ENCODE results near the gene PIGV. TPM values are rescaled to one million over a fixed set of nuclear protein-coding genes. Genes with fewer than 3 reads are reported as not detected.

PIGV gene
- total RNA-seq, 2 experiments from 2014 or later, result 3.8 to 4.7 TPM

DNA sequence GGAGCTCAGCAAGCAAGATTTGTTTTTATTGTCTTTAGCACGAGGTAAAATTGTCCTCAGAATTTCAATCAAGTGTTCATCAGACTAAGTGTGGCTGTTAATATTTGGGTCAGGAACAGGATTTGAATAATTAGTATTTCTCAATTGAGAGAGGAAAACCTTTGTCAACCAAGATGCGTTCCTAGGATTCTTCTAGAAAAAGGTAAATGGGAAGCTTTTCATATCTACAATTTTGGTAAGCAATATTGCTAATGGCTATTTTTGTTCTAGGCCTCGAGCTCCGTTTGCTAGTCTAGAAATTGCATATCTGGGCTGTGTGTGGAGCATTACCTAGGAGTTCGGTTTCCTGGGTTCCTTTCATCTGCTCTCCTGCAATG is 4.1 kb upstream of the PIGV start:
- Histone ChIP-seq H3K4me3 (ENCODE audit: low read length) (no peak overlapping the region), H3K4me1 (ENCODE audit: insufficient read depth, low read length) (peaks cover 57% of the 10 kb centered on the region), H3K36me3 (ENCODE audit: insufficient read depth, low read length) (peaks cover 32% of the 10 kb centered on the region), H3K27ac (ENCODE audit: low read depth in 1 of 2, low read length in 2 of 2) (peak overlapping the region; percentile 7 to 41), H3K27me3 (ENCODE audit: control insufficient read depth in 1 of 2, insufficient read depth in 2 of 2, low read length in 2 of 2) (no peaks in the 10 kb centered on the region), H3K9me3 (ENCODE audit: control insufficient read depth in 1 of 2, insufficient read depth in 1 of 2, low read length in 2 of 2) (no peaks in the 10 kb centered on the region)
- intact Hi-C loops (cut with DNase I, micrococcal nuclease), result loop anchor here in 1 of 2 experiments (10.0 kb wide), 1 partner anchor 59 kb away; no protein-coding TSS in a partner anchor
- ChIA-PET CTCF (interaction anchor here (0.8 to 1.2 kb wide), 3 partner anchors 23 to 182 kb away, joined by 3 read pairs; no protein-coding TSS in a partner anchor), POLR2A (interaction anchor here (8.3 kb wide), 1 partner anchor 88 kb away, joined by 346 read pairs; the partner anchor contains the start of gene ARID1A)
- DNase-seq (no peak), ATAC-seq (ENCODE audit: poor library complexity) (no peak)
- TF ChIP-seq CTCF (IDR thresholded peaks at IDR 0.05), result no peak
- Mint-ChIP-seq H3K36me3 (ENCODE audit: low read depth) (peaks cover 57% of the 10 kb centered on the region), H3K4me1 (ENCODE audit: low read depth) (peaks cover 76% of the 10 kb centered on the region), H3K27me3 (no peaks in the 10 kb centered on the region), H3K9me3 (no peaks in the 10 kb centered on the region), H3K27ac (peak overlapping the region; percentile 51), H3K4me3 (no peak overlapping the region)

GRCh38 chr1:26784023-26784871 is 3.5 kb upstream of the PIGV start:
- Mint-ChIP-seq H3K9me3 (no peaks in the 10 kb centered on the region), H3K4me3 (no peak overlapping the region), H3K27me3 (no peaks in the 10 kb centered on the region), H3K36me3 (ENCODE audit: low read depth) (peaks cover 57% of the 10 kb centered on the region), H3K4me1 (ENCODE audit: low read depth) (peaks cover 76% of the 10 kb centered on the region), H3K27ac (peak overlapping the region; percentile 96)
- Histone ChIP-seq H3K4me3 (ENCODE audit: low read length) (no peak overlapping the region), H3K27me3 (ENCODE audit: control insufficient read depth in 1 of 2, insufficient read depth in 2 of 2, low read length in 2 of 2) (no peaks in the 10 kb centered on the region), H3K27ac (ENCODE audit: low read depth in 1 of 2, low read length in 2 of 2) (peak overlapping the region; percentile 7 to 41), H3K9me3 (ENCODE audit: control insufficient read depth in 1 of 2, insufficient read depth in 1 of 2, low read length in 2 of 2) (no peaks in the 10 kb centered on the region), H3K4me1 (ENCODE audit: insufficient read depth, low read length) (peaks cover 60% of the 10 kb centered on the region), H3K36me3 (ENCODE audit: insufficient read depth, low read length) (peaks cover 26% of the 10 kb centered on the region)
- ChIA-PET CTCF (interaction anchor here (0.8 to 1.3 kb wide), 5 partner anchors 23 to 182 kb away, joined by 3 to 4 read pairs (median 3); no protein-coding TSS in a partner anchor), POLR2A (interaction anchor here (8.3 kb wide), 1 partner anchor 89 kb away, joined by 346 read pairs; the partner anchor contains the start of gene ARID1A)
- no peak for TF ChIP-seq CTCF (IDR thresholded peaks at IDR 0.05)
- intact Hi-C loops (cut with DNase I, micrococcal nuclease), result loop anchor here in 1 of 2 experiments (10.0 kb wide), 1 partner anchor 59 kb away; no protein-coding TSS in a partner anchor
- no peak for ATAC-seq (ENCODE audit: poor library complexity)
- DNase-seq, result peak in 1 of 14 experiments; percentile 20

DNA sequence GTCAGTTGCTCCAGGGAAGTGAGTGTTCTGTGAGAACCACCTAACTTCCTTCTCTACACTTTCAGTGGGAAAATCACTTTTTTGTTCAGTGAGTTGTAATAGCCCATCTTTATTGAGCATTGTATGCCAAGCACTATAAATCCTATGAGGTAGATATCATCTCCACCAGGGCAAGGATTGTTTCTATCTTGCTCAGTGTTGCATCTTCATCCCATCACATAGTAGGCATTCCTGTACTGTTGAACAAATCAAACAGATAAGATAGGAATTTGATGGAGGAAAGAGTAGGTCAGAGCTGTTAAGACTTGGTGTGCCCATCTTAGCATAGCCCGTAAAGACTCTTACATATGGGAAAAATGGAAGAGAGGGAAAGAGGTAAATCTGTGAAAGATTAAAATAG is 2.9 kb upstream of the PIGV start:
- intact Hi-C loops (cut with DNase I, micrococcal nuclease), result loop anchor here (5.0 to 10.0 kb wide), 3 partner anchors 60 to 878 kb away; partner anchors contain the start of gene STMN1 (in 1 of the 2)
- no peak for ATAC-seq (ENCODE audit: poor library complexity)
- peak overlapping the region; percentile 96 for H3K27ac Mint-ChIP-seq
- no peaks in the 10 kb centered on the region for H3K27me3 Mint-ChIP-seq
- Histone ChIP-seq H3K4me1 (ENCODE audit: insufficient read depth, low read length) (peaks cover 63% of the 10 kb centered on the region), H3K9me3 (ENCODE audit: control insufficient read depth in 1 of 2, insufficient read depth in 1 of 2, low read length in 2 of 2) (no peaks in the 10 kb centered on the region), H3K4me3 (ENCODE audit: low read length) (no peak overlapping the region), H3K27me3 (ENCODE audit: control insufficient read depth in 1 of 2, insufficient read depth in 2 of 2, low read length in 2 of 2) (no peaks in the 10 kb centered on the region), H3K36me3 (ENCODE audit: insufficient read depth, low read length) (peaks cover 19% of the 10 kb centered on the region), H3K27ac (ENCODE audit: low read depth in 1 of 2, low read length in 2 of 2) (peak overlapping the region; percentile 77 to 95)
- ChIA-PET POLR2A (interaction anchor here (1.7 to 8.3 kb wide), 2 partner anchors 89 to 284 kb away, joined by 5 to 346 read pairs; partner anchors contain the start of gene ARID1A), CTCF (interaction anchor here (1.0 to 2.0 kb wide), 4 partner anchors 25 to 182 kb away, joined by 3 to 9 read pairs (median 4); no protein-coding TSS in a partner anchor)
- H3K4me1 Mint-ChIP-seq (ENCODE audit: low read depth), result peaks cover 76% of the 10 kb centered on the region
- H3K4me3 Mint-ChIP-seq, result no peak overlapping the region
- H3K36me3 Mint-ChIP-seq (ENCODE audit: low read depth), result peaks cover 52% of the 10 kb centered on the region
- H3K9me3 Mint-ChIP-seq, result no peaks in the 10 kb centered on the region
- DNase-seq, result no peak
- no peak for TF ChIP-seq CTCF (IDR thresholded peaks at IDR 0.05)
